ENCODE data around the gene REX1BD. TPM values are rescaled to one million over a fixed set of nuclear protein-coding genes. Genes with fewer than 3 reads are reported as not detected.

Gene REX1BD
- total and polyA plus RNA-seq, 2 of the 13 experiments (the other 11 are each of a cell fraction or from before 2014, with no cell fraction given) = 7.5 to 25.4 TPM

- no peak for TF ChIP-seq SKIL (CRISPR knock-in tag; IDR thresholded peaks at IDR 0.05; ENCODE audit: borderline replicate concordance)
- peak; percentile 92 for TF ChIP-seq SP4 (CRISPR knock-in tag; IDR thresholded peaks at IDR 0.05)
- TF ChIP-seq BORCS8-MEF2B (CRISPR knock-in tag; IDR thresholded peaks at IDR 0.05) = 0 out of 2 replicates have a peak, but pooled peaks have one; percentile 30
- TF ChIP-seq PBX3 (CRISPR knock-in tag; IDR thresholded peaks at IDR 0.05; ENCODE audit: borderline replicate concordance) = no peak
- TF ChIP-seq IKZF5 (CRISPR knock-in tag; IDR thresholded peaks at IDR 0.05) = 0 out of 2 replicates have a peak, but pooled peaks have one; percentile 8
- peak; percentile 52; the same call in 1 of the 2 replicates for TF ChIP-seq HOMEZ (CRISPR knock-in tag; IDR thresholded peaks at IDR 0.05; ENCODE audit: low read depth)
- peak; percentile 65; the same call in 1 of the 2 replicates for TF ChIP-seq TBX3 (IDR thresholded peaks at IDR 0.05; ENCODE audit: borderline replicate concordance)
- no peak for TF ChIP-seq KLF9 (CRISPR knock-in tag; IDR thresholded peaks at IDR 0.05; ENCODE audit: low read depth)
- 0 out of 2 replicates have a peak, but pooled peaks have one; percentile 46 for TF ChIP-seq MAX (IDR thresholded peaks at IDR 0.05)
- peak; percentile 68; the same call in 1 of the 2 replicates for TF ChIP-seq BHLHE40 (IDR thresholded peaks at IDR 0.05; ENCODE audit: low read length)
- no peak for TF ChIP-seq ZNF644 (CRISPR knock-in tag; IDR thresholded peaks at IDR 0.05; ENCODE audit: low read depth)
- no peak for TF ChIP-seq HMG20A (CRISPR knock-in tag; IDR thresholded peaks at IDR 0.05; ENCODE audit: borderline replicate concordance)
- TF ChIP-seq XRCC5 (optimal IDR thresholded peaks at IDR 0.05; ENCODE audit: low read length) = peak; percentile 9
- 0 out of 2 replicates have a peak, but pooled peaks have one; percentile 62 for TF ChIP-seq ZNF430 (CRISPR knock-in tag; IDR thresholded peaks at IDR 0.05)
- no peak for TF ChIP-seq KLF13 (CRISPR knock-in tag; IDR thresholded peaks at IDR 0.05)
- TF ChIP-seq MAZ (IDR thresholded peaks at IDR 0.05; ENCODE audit: borderline replicate concordance, low read depth, low read length) = peak; percentile 60; the same call in 1 of the 2 replicates
- TF ChIP-seq MAZ (CRISPR knock-in tag; IDR thresholded peaks at IDR 0.05; ENCODE audit: low read depth) = no peak; the same call in 1 of the 2 replicates
- TF ChIP-seq TCF7 (IDR thresholded peaks at IDR 0.05; ENCODE audit: low read depth) = peak; percentile 40; the same call in 1 of the 2 replicates
- TF ChIP-seq ZNF317 (CRISPR knock-in tag; IDR thresholded peaks at IDR 0.05) = no peak
- TF ChIP-seq ZNF33B (CRISPR knock-in tag; IDR thresholded peaks at IDR 0.05) = no peak
- no peak for TF ChIP-seq ZNF773 (CRISPR knock-in tag; IDR thresholded peaks at IDR 0.05; ENCODE audit: borderline replicate concordance)
- no peak for TF ChIP-seq SOX6 (IDR thresholded peaks at IDR 0.05)
- TF ChIP-seq SOX6 (CRISPR knock-in tag; IDR thresholded peaks at IDR 0.05) = 0 out of 2 replicates have a peak, but pooled peaks have one; percentile 25
- no peak for TF ChIP-seq ZNF3 (CRISPR knock-in tag; IDR thresholded peaks at IDR 0.05)
- no peak for TF ChIP-seq ZNF570 (CRISPR knock-in tag; IDR thresholded peaks at IDR 0.05; ENCODE audit: borderline replicate concordance)
Measured at GRCh38 chr19:18636183-18636968, 47.8 kb downstream of the REX1BD start (continued).
